Measurements from ENCODE around the gene BLOC1S3.

Gene BLOC1S3

GRCh38 chr19:45162608-45163143 is 15.9 kb upstream of the BLOC1S3 start:
- Mint-ChIP-seq H3K36me3 (ENCODE audit: low read depth) (no peaks in the 10 kb centered on the region), H3K27me3 (ENCODE audit: low read depth, poor library complexity) (peaks cover 6% of the 10 kb centered on the region), H3K4me1 (peaks cover 24% of the 10 kb centered on the region)

GRCh38 chr19:45163156-45163555 is 15.4 kb upstream of the BLOC1S3 start:
- Mint-ChIP-seq H3K36me3 (ENCODE audit: low read depth) (no peaks in the 10 kb centered on the region), H3K27me3 (ENCODE audit: low read depth, poor library complexity) (peaks cover 6% of the 10 kb centered on the region), H3K9me3 (no peaks in the 10 kb centered on the region), H3K4me1 (peaks cover 24% of the 10 kb centered on the region), H3K4me3 (no peak overlapping the region), H3K27ac (no peak overlapping the region)
- no peak for DNase-seq
- TF ChIP-seq, protein P1, sequence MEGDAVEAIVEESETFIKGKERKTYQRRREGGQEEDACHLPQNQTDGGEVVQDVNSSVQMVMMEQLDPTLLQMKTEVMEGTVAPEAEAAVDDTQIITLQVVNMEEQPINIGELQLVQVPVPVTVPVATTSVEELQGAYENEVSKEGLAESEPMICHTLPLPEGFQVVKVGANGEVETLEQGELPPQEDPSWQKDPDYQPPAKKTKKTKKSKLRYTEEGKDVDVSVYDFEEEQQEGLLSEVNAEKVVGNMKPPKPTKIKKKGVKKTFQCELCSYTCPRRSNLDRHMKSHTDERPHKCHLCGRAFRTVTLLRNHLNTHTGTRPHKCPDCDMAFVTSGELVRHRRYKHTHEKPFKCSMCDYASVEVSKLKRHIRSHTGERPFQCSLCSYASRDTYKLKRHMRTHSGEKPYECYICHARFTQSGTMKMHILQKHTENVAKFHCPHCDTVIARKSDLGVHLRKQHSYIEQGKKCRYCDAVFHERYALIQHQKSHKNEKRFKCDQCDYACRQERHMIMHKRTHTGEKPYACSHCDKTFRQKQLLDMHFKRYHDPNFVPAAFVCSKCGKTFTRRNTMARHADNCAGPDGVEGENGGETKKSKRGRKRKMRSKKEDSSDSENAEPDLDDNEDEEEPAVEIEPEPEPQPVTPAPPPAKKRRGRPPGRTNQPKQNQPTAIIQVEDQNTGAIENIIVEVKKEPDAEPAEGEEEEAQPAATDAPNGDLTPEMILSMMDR (IDR thresholded peaks at IDR 0.05) = no peak

More at GRCh38 chr19:45162608-45163143, 15.9 kb upstream of the BLOC1S3 start:
- Mint-ChIP-seq H3K9me3 (no peaks in the 10 kb centered on the region), H3K4me3 (no peak overlapping the region), H3K27ac (no peak overlapping the region)
- DNase-seq = no peak
- TF ChIP-seq, protein P1 (IDR thresholded peaks at IDR 0.05) = no peak

DNA sequence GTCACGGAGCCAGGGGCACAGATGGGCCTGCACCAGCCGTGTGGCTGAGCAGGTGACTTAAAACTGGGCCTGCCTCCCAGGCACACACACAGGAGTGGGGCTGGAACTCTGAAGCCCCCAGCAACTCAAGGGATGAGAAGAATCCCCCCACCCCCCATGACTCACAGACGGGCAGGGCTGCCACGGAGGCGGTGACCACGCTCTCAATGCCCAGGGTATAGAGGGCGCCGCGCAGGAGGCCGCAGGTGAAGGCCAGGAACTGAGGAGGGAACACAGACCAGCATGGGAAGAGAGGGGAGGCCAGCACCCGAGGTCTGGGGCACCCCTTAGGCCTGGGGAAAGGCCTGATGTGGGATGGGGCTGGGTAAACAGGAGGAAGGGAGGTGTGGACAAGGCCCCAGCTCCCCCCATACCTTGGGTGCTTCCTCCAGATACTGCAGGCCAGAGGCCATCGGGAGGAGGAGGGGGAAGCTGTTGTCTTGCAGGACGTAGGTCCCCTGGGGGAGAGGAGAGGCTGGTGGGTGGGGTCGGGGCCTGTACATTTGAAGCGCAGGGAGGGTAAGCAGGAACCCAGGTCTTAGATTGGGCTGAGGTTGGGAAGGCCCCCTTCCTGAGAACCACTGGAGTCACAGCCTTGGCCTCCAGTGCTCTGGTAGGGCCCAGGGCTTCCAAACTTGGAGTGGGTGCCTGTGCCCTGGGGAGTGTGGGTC is 14.7 kb upstream of the BLOC1S3 start:
- no peak overlapping the region for H3K4me3 Mint-ChIP-seq

GRCh38 chr19:45164577-45165335 is 13.8 kb upstream of the BLOC1S3 start:
- DNase-seq = peak; percentile 46
- H3K36me3 Mint-ChIP-seq (ENCODE audit: low read depth) = no peaks in the 10 kb centered on the region
- H3K4me3 Mint-ChIP-seq = no peak overlapping the region
- no peaks in the 10 kb centered on the region for H3K9me3 Mint-ChIP-seq
- H3K4me1 Mint-ChIP-seq = peaks cover 24% of the 10 kb centered on the region
- H3K27me3 Mint-ChIP-seq (ENCODE audit: low read depth, poor library complexity) = peaks cover 6% of the 10 kb centered on the region
- TF ChIP-seq, protein P1 (IDR thresholded peaks at IDR 0.05) = no peak
- H3K27ac Mint-ChIP-seq = no peak overlapping the region

More for the DNA sequence above, 14.7 kb upstream of the BLOC1S3 start:
- Mint-ChIP-seq H3K27me3 (ENCODE audit: low read depth, poor library complexity) (peaks cover 6% of the 10 kb centered on the region), H3K9me3 (no peaks in the 10 kb centered on the region), H3K27ac (no peak overlapping the region), H3K36me3 (ENCODE audit: low read depth) (no peaks in the 10 kb centered on the region), H3K4me1 (peaks cover 24% of the 10 kb centered on the region)
- DNase-seq = no peak
- TF ChIP-seq, protein P1 (IDR thresholded peaks at IDR 0.05) = no peak

GRCh38 chr19:45166723-45167252 is 11.8 kb upstream of the BLOC1S3 start:
- Mint-ChIP-seq H3K36me3 (ENCODE audit: low read depth) (no peaks in the 10 kb centered on the region), H3K9me3 (no peaks in the 10 kb centered on the region), H3K4me1 (peaks cover 29% of the 10 kb centered on the region), H3K27me3 (ENCODE audit: low read depth, poor library complexity) (no peaks in the 10 kb centered on the region), H3K27ac (peak overlapping the region; percentile 73), H3K4me3 (peak overlapping the region; percentile 31)
- TF ChIP-seq, protein P1 (IDR thresholded peaks at IDR 0.05) = no peak
- DNase-seq = peak; percentile 41

Data from nephron progenitor cell (in vitro differentiated cells).